DMS53 (cell line): Measurements from ENCODE around the gene PHACTR1.

Source experiments
- DNase-seq: peaks from one replicate; lab custom pipeline; 2025; lab: John Stamatoyannopoulos, UW

Gene PHACTR1

GRCh38 chr6:12848964-12849808 is 132.6 kb downstream of the PHACTR1 start:
- no peak for DNase-seq

- peak; percentile 18 for DNase-seq
Measured at GRCh38 chr6:12849809-12850198, 133.2 kb downstream of the PHACTR1 start.

- DNase-seq: no peak
Measured at GRCh38 chr6:12851123-12851695, 134.6 kb downstream of the PHACTR1 start.

GRCh38 chr6:12861603-12862002 is 145.0 kb downstream of the PHACTR1 start:
- DNase-seq: no peak

- no peak for DNase-seq
Measured at GRCh38 chr6:12865117-12865516, 148.6 kb downstream of the PHACTR1 start.

GRCh38 chr6:12865671-12866181 is 149.2 kb downstream of the PHACTR1 start:
- no peak for DNase-seq

- DNase-seq: no peak
Measured at GRCh38 chr6:12866422-12867029, 150.0 kb downstream of the PHACTR1 start.

- DNase-seq: no peak
Measured at GRCh38 chr6:12869816-12870432, 153.4 kb downstream of the PHACTR1 start.

GRCh38 chr6:12873691-12874090 is 157.1 kb downstream of the PHACTR1 start:
- DNase-seq: no peak

- DNase-seq: no peak
Measured at GRCh38 chr6:12875051-12875450, 158.5 kb downstream of the PHACTR1 start.

GRCh38 chr6:12878741-12879140 is 162.2 kb downstream of the PHACTR1 start:
- DNase-seq: no peak

- no peak for DNase-seq
Measured at GRCh38 chr6:12882761-12883290, 166.3 kb downstream of the PHACTR1 start.

GRCh38 chr6:12884983-12885382 is 168.4 kb downstream of the PHACTR1 start:
- no peak for DNase-seq

GRCh38 chr6:12886961-12887775 is 170.6 kb downstream of the PHACTR1 start:
- DNase-seq: no peak

GRCh38 chr6:12890171-12890790 is 173.7 kb downstream of the PHACTR1 start:
- peak; percentile 40 for DNase-seq

- DNase-seq: no peak
Measured at GRCh38 chr6:12891595-12891994, 175.0 kb downstream of the PHACTR1 start.

- no peak for DNase-seq
Measured at GRCh38 chr6:12892151-12892550, 175.6 kb downstream of the PHACTR1 start.

- DNase-seq: peak; percentile 55
Measured at GRCh38 chr6:12893036-12893435, 176.5 kb downstream of the PHACTR1 start.

GRCh38 chr6:12895721-12896120 is 179.2 kb downstream of the PHACTR1 start:
- DNase-seq: no peak

GRCh38 chr6:12896208-12896733 is 179.7 kb downstream of the PHACTR1 start:
- DNase-seq: no peak

GRCh38 chr6:12898603-12899002 is 182.0 kb downstream of the PHACTR1 start:
- DNase-seq: no peak
